Measurements from ENCODE around the gene TAOK1. TPM values are rescaled to one million over a fixed set of nuclear protein-coding genes. Genes with fewer than 3 reads are reported as not detected.

The TAOK1 gene
- total and polyA plus RNA-seq, 2 of the 13 experiments (the other 11 are each of a cell fraction or from before 2014, with no cell fraction given) = 14.1 to 23.0 TPM

GRCh38 chr17:29590411-29591145, 200.4 kb downstream of the TAOK1 start (continued):
- TF ChIP-seq PATZ1 (CRISPR knock-in tag; IDR thresholded peaks at IDR 0.05) (peak; percentile 68), RCOR2 (CRISPR knock-in tag; IDR thresholded peaks at IDR 0.05) (no peak), STAG1 (CRISPR knock-in tag; IDR thresholded peaks at IDR 0.05) (no peak), SP5 (CRISPR knock-in tag; IDR thresholded peaks at IDR 0.05; ENCODE audit: borderline replicate concordance, low read depth) (no peak), PITX1 (CRISPR knock-in tag; IDR thresholded peaks at IDR 0.05) (no peak), RNF2 (conservative IDR thresholded peaks at IDR 0.05; ENCODE audit: low read depth) (no peak), ZNF563 (CRISPR knock-in tag; IDR thresholded peaks at IDR 0.05) (0 out of 2 replicates have a peak, but pooled peaks have one; percentile 7), HNF4A (CRISPR knock-in tag; IDR thresholded peaks at IDR 0.05) (peak; percentile 4; the same call in 1 of the 2 replicates), TAF1 (CRISPR knock-in tag; IDR thresholded peaks at IDR 0.05) (no peak), MBD4 (IDR thresholded peaks at IDR 0.05; ENCODE audit: borderline replicate concordance, low read length) (no peak), ZNF230 (CRISPR knock-in tag; IDR thresholded peaks at IDR 0.05) (no peak), ZNF724P (CRISPR knock-in tag; IDR thresholded peaks at IDR 0.05; ENCODE audit: borderline replicate concordance) (no peak), ZNF7 (CRISPR knock-in tag; IDR thresholded peaks at IDR 0.05) (no peak), PHF21A (CRISPR knock-in tag; IDR thresholded peaks at IDR 0.05) (0 out of 2 replicates have a peak, but pooled peaks have one; percentile 60), CREB1 (IDR thresholded peaks at IDR 0.05) (no peak), CREB1 (CRISPR knock-in tag; IDR thresholded peaks at IDR 0.05) (no peak), TARDBP (CRISPR knock-in tag; IDR thresholded peaks at IDR 0.05) (no peak), MIXL1 (CRISPR knock-in tag; IDR thresholded peaks at IDR 0.05) (no peak), ZNF552 (CRISPR knock-in tag; IDR thresholded peaks at IDR 0.05; ENCODE audit: borderline replicate concordance) (no peak), SRSF9 (IDR thresholded peaks at IDR 0.05; ENCODE audit: borderline replicate concordance, insufficient read depth, low read depth, low read length, poor library complexity, severe bottlenecking) (no peak), ATF3 (CRISPR knock-in tag; IDR thresholded peaks at IDR 0.05) (no peak), ZNF546 (CRISPR knock-in tag; conservative IDR thresholded peaks at IDR 0.05) (0 out of 2 replicates have a peak, but pooled peaks have one; percentile 17), PAF1 (CRISPR knock-in tag; IDR thresholded peaks at IDR 0.05) (no peak), ZIK1 (CRISPR knock-in tag; IDR thresholded peaks at IDR 0.05; ENCODE audit: borderline replicate concordance, low read depth) (no peak), ZNF207 (IDR thresholded peaks at IDR 0.05; ENCODE audit: borderline replicate concordance) (no peak)
- TF ChIP-seq, protein P1, sequence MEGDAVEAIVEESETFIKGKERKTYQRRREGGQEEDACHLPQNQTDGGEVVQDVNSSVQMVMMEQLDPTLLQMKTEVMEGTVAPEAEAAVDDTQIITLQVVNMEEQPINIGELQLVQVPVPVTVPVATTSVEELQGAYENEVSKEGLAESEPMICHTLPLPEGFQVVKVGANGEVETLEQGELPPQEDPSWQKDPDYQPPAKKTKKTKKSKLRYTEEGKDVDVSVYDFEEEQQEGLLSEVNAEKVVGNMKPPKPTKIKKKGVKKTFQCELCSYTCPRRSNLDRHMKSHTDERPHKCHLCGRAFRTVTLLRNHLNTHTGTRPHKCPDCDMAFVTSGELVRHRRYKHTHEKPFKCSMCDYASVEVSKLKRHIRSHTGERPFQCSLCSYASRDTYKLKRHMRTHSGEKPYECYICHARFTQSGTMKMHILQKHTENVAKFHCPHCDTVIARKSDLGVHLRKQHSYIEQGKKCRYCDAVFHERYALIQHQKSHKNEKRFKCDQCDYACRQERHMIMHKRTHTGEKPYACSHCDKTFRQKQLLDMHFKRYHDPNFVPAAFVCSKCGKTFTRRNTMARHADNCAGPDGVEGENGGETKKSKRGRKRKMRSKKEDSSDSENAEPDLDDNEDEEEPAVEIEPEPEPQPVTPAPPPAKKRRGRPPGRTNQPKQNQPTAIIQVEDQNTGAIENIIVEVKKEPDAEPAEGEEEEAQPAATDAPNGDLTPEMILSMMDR (CRISPR knock-in tag; IDR thresholded peaks at IDR 0.05) = 0 out of 2 replicates have a peak, but pooled peaks have one; percentile 14
- TF ChIP-seq, protein P2, sequence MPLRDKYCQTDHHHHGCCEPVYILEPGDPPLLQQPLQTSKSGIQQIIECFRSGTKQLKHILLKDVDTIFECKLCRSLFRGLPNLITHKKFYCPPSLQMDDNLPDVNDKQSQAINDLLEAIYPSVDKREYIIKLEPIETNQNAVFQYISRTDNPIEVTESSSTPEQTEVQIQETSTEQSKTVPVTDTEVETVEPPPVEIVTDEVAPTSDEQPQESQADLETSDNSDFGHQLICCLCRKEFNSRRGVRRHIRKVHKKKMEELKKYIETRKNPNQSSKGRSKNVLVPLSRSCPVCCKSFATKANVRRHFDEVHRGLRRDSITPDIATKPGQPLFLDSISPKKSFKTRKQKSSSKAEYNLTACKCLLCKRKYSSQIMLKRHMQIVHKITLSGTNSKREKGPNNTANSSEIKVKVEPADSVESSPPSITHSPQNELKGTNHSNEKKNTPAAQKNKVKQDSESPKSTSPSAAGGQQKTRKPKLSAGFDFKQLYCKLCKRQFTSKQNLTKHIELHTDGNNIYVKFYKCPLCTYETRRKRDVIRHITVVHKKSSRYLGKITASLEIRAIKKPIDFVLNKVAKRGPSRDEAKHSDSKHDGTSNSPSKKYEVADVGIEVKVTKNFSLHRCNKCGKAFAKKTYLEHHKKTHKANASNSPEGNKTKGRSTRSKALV (CRISPR knock-in tag; IDR thresholded peaks at IDR 0.05) = no peak

Data from HepG2 (cell line).